ENCODE measurements around the gene ADAM17.

ADAM17 gene

DNA sequence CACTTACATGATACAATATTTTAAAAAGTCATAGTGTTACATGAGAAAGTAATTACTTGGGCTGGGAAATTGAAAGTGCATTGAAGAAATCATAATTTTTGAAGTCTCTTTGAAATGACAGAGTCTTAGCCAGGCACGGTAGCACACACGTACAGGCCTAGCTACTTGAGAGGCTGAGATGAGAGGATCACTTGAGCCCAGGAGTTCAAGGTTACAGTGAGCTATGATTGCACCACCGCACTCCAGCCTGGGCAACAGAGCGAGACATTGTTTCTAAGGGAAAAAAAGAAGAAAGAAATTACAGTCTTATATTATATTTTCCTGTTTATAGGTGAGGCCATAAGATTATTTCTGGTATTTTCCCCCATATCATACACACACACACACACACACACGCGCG, 90.5 kb downstream of the ADAM17 start:
- Histone ChIP-seq H3K4me3 (ENCODE audit: severe bottlenecking) (no peak overlapping the region), H3K36me3 (ENCODE audit: low read depth) (peaks cover 41% of the 10 kb centered on the region)
- no peak for ATAC-seq (ENCODE audit: low read depth)

DNA sequence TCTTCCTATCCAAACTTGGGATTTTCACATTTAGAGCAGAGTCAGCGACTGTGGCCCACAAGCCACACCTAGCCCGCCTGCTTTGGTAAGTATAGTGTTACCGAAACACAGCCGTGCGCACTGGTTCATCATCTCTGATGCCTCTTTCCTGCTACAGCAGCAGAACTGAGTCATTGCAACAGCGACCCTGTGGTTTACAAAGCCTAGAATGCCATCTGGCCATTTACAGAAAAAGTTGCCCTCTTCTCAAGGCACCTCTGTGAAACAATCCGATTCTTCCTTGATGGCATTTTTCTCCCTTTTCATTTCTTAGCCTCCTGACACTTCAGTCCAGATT, 92.0 kb downstream of the ADAM17 start:
- H3K27ac ChIP-seq (ENCODE audit: poor library complexity, severe bottlenecking), result no peak overlapping the region

More for the DNA sequence above, 90.5 kb downstream of the ADAM17 start:
- TF ChIP-seq, protein P1, sequence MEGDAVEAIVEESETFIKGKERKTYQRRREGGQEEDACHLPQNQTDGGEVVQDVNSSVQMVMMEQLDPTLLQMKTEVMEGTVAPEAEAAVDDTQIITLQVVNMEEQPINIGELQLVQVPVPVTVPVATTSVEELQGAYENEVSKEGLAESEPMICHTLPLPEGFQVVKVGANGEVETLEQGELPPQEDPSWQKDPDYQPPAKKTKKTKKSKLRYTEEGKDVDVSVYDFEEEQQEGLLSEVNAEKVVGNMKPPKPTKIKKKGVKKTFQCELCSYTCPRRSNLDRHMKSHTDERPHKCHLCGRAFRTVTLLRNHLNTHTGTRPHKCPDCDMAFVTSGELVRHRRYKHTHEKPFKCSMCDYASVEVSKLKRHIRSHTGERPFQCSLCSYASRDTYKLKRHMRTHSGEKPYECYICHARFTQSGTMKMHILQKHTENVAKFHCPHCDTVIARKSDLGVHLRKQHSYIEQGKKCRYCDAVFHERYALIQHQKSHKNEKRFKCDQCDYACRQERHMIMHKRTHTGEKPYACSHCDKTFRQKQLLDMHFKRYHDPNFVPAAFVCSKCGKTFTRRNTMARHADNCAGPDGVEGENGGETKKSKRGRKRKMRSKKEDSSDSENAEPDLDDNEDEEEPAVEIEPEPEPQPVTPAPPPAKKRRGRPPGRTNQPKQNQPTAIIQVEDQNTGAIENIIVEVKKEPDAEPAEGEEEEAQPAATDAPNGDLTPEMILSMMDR (IDR thresholded peaks at IDR 0.05; ENCODE audit: poor library complexity, severe bottlenecking), result no peak
- no peak overlapping the region for H3K27ac ChIP-seq (ENCODE audit: poor library complexity, severe bottlenecking)
- H3K4me1 ChIP-seq (ENCODE audit: insufficient read depth, poor library complexity, severe bottlenecking), result no peaks in the 10 kb centered on the region
- no peaks in the 10 kb centered on the region for H3K27me3 ChIP-seq (ENCODE audit: insufficient read depth, poor library complexity, severe bottlenecking)
- no peak for DNase-seq (ENCODE audit: low spot score)
- no peaks in the 10 kb centered on the region for H3K9me3 ChIP-seq (ENCODE audit: severe bottlenecking)

DNA sequence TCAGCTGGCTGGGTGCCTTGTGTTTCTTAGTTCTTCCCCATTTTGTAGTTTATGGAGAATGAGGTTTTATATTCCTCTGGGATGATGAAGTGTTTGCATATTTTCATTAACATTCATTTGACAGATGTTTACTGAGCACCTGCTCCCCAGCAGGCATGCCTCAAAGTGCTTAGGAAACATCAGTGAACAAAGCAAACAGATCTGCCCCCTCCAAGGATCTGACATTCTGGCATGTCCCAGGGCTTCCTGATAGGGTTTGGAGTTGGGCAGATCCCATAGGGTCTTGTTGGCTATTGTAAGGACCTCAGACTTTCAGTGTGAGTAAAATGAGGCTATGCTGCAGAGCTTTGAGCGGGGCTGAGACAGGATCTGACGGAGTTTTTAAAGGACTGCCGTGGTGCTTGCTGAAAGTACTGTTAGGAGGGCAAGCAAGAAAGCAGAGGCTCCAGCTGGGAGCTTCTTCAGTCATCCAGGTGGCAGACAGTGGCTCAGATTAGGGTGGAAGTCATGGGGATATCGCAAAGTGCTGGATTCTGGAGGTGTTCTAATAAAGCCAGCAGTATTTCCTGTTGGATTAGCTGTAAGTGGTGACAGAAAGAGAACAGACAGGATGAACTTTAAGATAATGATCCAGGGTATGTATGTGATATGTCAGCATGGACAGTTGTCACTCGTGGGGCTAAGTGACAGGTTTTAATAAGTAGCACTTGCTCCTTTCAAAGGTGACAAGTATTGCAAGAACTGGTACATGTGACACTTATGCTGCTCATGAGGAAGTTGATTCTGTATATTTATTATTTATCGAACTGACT, 92.5 kb downstream of the ADAM17 start:
- Histone ChIP-seq H3K4me3 (ENCODE audit: severe bottlenecking) (no peak overlapping the region), H3K27me3 (ENCODE audit: insufficient read depth, poor library complexity, severe bottlenecking) (no peaks in the 10 kb centered on the region), H3K36me3 (ENCODE audit: low read depth) (peaks cover 47% of the 10 kb centered on the region), H3K9me3 (ENCODE audit: severe bottlenecking) (no peaks in the 10 kb centered on the region), H3K27ac (ENCODE audit: poor library complexity, severe bottlenecking) (no peak overlapping the region), H3K4me1 (ENCODE audit: insufficient read depth, poor library complexity, severe bottlenecking) (no peaks in the 10 kb centered on the region)
- DNase-seq (ENCODE audit: low spot score) (no peak), ATAC-seq (ENCODE audit: low read depth) (no peak)
- TF ChIP-seq, protein P1 (IDR thresholded peaks at IDR 0.05; ENCODE audit: poor library complexity, severe bottlenecking), result no peak

More for the DNA sequence above, 92.0 kb downstream of the ADAM17 start:
- H3K4me3 ChIP-seq (ENCODE audit: severe bottlenecking), result no peak overlapping the region
- peaks cover 44% of the 10 kb centered on the region for H3K36me3 ChIP-seq (ENCODE audit: low read depth)
- no peaks in the 10 kb centered on the region for H3K4me1 ChIP-seq (ENCODE audit: insufficient read depth, poor library complexity, severe bottlenecking)
- no peaks in the 10 kb centered on the region for H3K9me3 ChIP-seq (ENCODE audit: severe bottlenecking)
- H3K27me3 ChIP-seq (ENCODE audit: insufficient read depth, poor library complexity, severe bottlenecking), result no peaks in the 10 kb centered on the region
- ATAC-seq (ENCODE audit: low read depth) (no peak), DNase-seq (ENCODE audit: low spot score) (no peak)
- TF ChIP-seq, protein P1 (IDR thresholded peaks at IDR 0.05; ENCODE audit: poor library complexity, severe bottlenecking), result no peak

DNA sequence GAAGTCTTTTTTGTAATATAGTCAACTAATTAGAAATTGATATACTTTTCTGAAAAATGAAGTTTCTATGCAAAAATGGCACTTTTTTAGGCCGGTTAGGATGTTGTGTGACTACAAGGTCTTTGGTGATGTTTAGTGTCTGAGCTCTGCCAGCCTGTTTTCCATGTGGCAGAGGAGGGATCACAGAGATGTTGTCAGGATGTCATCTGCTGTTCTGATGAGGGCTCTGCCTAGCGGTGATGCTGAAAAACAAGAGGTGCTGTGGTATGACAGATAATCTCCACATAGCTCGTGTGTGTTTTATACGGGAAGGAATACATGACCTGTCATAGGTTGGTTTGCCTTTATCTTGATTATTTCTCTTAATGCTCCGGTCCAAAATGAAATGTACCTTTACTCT, 93.3 kb downstream of the ADAM17 start:
- Histone ChIP-seq H3K4me3 (ENCODE audit: severe bottlenecking) (no peak overlapping the region), H3K4me1 (ENCODE audit: insufficient read depth, poor library complexity, severe bottlenecking) (no peaks in the 10 kb centered on the region), H3K36me3 (ENCODE audit: low read depth) (peaks cover 49% of the 10 kb centered on the region), H3K27ac (ENCODE audit: poor library complexity, severe bottlenecking) (no peak overlapping the region), H3K9me3 (ENCODE audit: severe bottlenecking) (no peaks in the 10 kb centered on the region), H3K27me3 (ENCODE audit: insufficient read depth, poor library complexity, severe bottlenecking) (no peaks in the 10 kb centered on the region)
- TF ChIP-seq, protein P1 (IDR thresholded peaks at IDR 0.05; ENCODE audit: poor library complexity, severe bottlenecking), result no peak
- DNase-seq (ENCODE audit: low spot score), result no peak
- ATAC-seq (ENCODE audit: low read depth), result no peak

DNA sequence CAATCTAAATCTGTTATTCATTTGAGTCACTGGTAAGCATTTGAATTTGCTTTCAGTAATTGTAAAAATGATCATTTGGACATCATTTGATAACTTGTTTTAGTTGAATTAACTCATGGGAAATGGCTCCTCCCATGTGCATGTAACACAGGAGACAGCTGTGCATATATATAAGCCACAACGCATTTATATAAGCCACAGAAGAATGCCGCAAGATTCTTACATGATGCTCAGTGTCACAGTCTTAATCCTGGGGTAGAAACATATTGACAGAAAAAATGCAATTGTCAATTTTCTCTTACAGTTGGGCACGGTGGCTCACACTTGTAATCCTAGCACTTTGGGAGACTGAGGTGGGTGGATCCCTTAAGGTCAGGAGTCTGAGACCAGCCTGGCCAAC, 94.6 kb downstream of the ADAM17 start:
- Histone ChIP-seq H3K27me3 (ENCODE audit: insufficient read depth, poor library complexity, severe bottlenecking) (no peaks in the 10 kb centered on the region), H3K27ac (ENCODE audit: poor library complexity, severe bottlenecking) (no peak overlapping the region), H3K9me3 (ENCODE audit: severe bottlenecking) (no peaks in the 10 kb centered on the region), H3K4me1 (ENCODE audit: insufficient read depth, poor library complexity, severe bottlenecking) (no peaks in the 10 kb centered on the region), H3K4me3 (ENCODE audit: severe bottlenecking) (no peak overlapping the region), H3K36me3 (ENCODE audit: low read depth) (peaks cover 58% of the 10 kb centered on the region)
- DNase-seq (ENCODE audit: low spot score), result no peak
- ATAC-seq (ENCODE audit: low read depth), result no peak
- TF ChIP-seq, protein P1 (IDR thresholded peaks at IDR 0.05; ENCODE audit: poor library complexity, severe bottlenecking), result no peak

Measured in RWPE2 (cell line).